AG09319 (cell line): Measurements from ENCODE around the gene MRPL23.

Source experiments
- DNase-seq: peaks from one replicate; pipeline ENCODE4 v3.0.0-alpha.2; 2010; ENCODE audit warnings: low read depth; ENCODE audit errors: extremely low read depth
- CTCF ChIP-seq: IDR thresholded peaks from 2 replicates; pipeline ENCODE4 v1.5.1; 2011; ENCODE audit warnings: low read depth, mild to moderate bottlenecking, inconsistent platforms, low read length, moderate library complexity

Gene MRPL23

GRCh38 chr11:1958367-1958766, 11.2 kb downstream of the MRPL23 start:
- no peak for TF ChIP-seq CTCF
- DNase-seq: no peak

GRCh38 chr11:1959786-1960185, 12.7 kb downstream of the MRPL23 start:
- no peak for TF ChIP-seq CTCF
- no peak for DNase-seq

- no peak for TF ChIP-seq CTCF
- no peak for DNase-seq
These were observed 16.7 kb downstream of the MRPL23 start for GRCh38 chr11:1963864-1964263.

- no peak for DNase-seq
- no peak for TF ChIP-seq CTCF
These were observed 17.2 kb downstream of the MRPL23 start for GRCh38 chr11:1964348-1964747.

- TF ChIP-seq CTCF: no peak
- DNase-seq: no peak
These were observed 17.8 kb downstream of the MRPL23 start for GRCh38 chr11:1964955-1965354.

- no peak for DNase-seq
- no peak for TF ChIP-seq CTCF
These were observed 19.4 kb downstream of the MRPL23 start for GRCh38 chr11:1966531-1966930.

GRCh38 chr11:1967641-1968225, 20.6 kb downstream of the MRPL23 start:
- no peak for TF ChIP-seq CTCF
- no peak for DNase-seq
